ENCODE measurements around the gene PGPEP1. TPM values are rescaled to one million over a fixed set of nuclear protein-coding genes. Genes with fewer than 3 reads are reported as not detected.

Gene PGPEP1
- total RNA-seq, 1 donor = 27.2 TPM

DNA sequence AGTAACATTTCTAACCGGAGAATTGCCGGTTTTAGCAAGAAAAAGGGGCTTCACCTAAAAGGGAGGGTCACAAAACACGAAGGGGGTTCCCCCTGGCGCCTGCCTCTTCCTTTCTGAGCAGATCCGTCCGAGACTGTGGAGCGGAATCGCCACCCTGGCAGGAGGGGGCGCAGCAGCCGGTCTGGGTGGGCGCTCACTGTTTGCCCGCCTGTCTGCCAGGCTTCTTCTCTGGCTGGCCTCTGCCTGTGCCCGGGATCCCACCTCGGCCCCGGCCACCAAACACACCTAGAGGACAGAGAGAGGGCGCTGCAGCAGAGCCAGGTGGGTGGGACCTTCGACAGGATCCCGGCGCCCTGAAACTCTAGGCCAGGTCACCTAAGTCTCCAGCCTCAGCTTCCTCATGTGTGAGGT is 33.1 kb upstream of the PGPEP1 start:
- DNase-seq (ENCODE audit: low read depth) = no peak
- H3K4me3 ChIP-seq (ENCODE audit: low read depth, low read length) = no peak overlapping the region
- TF ChIP-seq, protein P1, sequence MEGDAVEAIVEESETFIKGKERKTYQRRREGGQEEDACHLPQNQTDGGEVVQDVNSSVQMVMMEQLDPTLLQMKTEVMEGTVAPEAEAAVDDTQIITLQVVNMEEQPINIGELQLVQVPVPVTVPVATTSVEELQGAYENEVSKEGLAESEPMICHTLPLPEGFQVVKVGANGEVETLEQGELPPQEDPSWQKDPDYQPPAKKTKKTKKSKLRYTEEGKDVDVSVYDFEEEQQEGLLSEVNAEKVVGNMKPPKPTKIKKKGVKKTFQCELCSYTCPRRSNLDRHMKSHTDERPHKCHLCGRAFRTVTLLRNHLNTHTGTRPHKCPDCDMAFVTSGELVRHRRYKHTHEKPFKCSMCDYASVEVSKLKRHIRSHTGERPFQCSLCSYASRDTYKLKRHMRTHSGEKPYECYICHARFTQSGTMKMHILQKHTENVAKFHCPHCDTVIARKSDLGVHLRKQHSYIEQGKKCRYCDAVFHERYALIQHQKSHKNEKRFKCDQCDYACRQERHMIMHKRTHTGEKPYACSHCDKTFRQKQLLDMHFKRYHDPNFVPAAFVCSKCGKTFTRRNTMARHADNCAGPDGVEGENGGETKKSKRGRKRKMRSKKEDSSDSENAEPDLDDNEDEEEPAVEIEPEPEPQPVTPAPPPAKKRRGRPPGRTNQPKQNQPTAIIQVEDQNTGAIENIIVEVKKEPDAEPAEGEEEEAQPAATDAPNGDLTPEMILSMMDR (IDR thresholded peaks at IDR 0.05; ENCODE audit: insufficient read depth, low read length) = no peak

DNA sequence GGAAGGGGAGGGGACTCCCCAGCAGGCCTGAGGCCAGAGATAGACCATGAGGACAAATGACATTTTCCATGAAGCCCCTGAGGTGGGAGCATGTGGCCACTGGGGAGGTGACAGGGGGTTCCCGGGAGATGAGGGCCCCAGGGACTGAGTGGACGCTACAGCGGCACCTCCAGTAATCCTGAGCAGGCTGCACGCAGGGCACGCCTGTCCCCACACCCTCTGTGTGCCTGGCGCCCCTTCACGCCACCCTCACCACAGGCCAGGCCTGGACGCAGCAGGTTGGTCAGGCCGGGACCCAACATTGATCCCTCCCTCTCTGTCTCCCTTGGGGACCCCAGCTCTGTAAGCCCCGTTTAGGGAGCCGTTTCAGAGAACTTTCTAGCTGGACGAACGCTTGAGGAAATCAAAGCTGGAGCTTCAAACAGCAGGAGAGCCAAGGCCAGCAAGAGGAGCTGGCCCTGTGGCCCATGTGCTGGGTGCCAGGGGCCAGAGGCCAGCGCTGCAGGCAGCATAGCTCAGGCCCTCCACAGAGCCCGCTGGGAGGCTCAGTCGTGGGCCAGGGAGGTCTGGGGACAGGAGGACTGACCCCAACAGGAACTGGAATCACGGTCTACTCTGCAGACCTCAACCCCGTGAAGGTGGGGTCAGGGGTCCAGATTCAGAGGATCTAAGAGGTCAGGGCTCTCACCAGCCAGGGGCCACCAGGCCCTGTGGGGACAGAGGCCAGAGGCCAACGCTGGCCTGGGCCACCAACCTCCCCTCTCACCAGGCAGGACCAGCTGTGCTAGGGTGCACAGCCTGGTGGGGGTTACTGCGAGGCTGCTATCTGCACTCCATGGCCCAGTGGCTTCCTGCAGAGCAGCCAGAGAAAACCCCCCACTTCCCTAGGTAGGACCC is 32.1 kb upstream of the PGPEP1 start:
- H3K4me3 ChIP-seq (ENCODE audit: low read depth, low read length) = no peak overlapping the region
- no peak for DNase-seq (ENCODE audit: low read depth)
- TF ChIP-seq, protein P1 (IDR thresholded peaks at IDR 0.05; ENCODE audit: insufficient read depth, low read length) = no peak

DNA sequence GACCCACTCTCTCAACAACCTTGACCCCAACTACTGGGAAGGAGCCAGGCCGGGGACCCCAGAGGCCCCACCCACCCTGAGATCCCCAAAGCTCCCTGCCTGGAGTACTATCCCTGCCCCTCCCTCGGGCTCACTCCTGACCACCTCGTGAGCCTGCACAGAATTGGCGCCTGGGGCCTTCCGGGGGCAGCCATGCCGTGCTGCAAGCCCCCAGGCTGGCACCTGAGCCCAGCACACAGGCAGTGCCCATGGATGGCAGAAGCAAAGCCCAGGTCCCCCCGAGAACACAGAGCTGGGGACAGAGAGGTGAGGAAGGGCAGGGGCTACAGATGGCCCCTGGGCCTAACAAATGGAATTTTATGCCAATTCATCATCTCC is 31.5 kb upstream of the PGPEP1 start:
- H3K4me3 ChIP-seq (ENCODE audit: low read depth, low read length) = no peak overlapping the region
- TF ChIP-seq, protein P1 (IDR thresholded peaks at IDR 0.05; ENCODE audit: insufficient read depth, low read length) = no peak
- DNase-seq (ENCODE audit: low read depth) = no peak

DNA sequence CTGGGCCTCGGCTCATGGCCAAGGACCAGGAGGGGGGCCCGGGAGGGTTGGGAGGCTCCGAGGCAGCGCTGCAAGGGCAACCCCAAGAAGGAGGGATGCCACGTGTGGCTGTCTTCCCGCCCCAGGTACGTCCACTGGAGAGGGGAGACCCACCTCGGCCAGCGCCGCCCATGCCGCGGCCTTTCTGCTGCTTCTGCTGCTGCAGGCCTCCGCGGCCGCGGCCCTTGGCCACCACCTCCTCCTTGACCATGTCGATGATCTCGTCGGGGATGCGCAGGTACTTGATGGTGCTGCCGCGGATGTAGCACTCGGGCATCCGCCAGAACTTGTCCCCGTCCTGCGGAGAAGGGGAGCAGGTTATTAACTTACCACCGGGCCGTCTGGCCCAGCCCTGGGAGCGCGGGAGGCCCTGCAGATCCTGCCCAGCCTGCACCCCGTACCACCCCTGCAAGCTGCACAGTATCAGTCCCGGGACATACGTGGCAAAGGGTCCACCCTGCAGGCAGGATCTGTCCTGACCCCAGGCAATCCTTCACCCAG is 30.8 kb upstream of the PGPEP1 start:
- H3K4me3 ChIP-seq (ENCODE audit: low read depth, low read length) = no peak overlapping the region
- no peak for DNase-seq (ENCODE audit: low read depth)
- TF ChIP-seq, protein P1 (IDR thresholded peaks at IDR 0.05; ENCODE audit: insufficient read depth, low read length) = no peak

DNA sequence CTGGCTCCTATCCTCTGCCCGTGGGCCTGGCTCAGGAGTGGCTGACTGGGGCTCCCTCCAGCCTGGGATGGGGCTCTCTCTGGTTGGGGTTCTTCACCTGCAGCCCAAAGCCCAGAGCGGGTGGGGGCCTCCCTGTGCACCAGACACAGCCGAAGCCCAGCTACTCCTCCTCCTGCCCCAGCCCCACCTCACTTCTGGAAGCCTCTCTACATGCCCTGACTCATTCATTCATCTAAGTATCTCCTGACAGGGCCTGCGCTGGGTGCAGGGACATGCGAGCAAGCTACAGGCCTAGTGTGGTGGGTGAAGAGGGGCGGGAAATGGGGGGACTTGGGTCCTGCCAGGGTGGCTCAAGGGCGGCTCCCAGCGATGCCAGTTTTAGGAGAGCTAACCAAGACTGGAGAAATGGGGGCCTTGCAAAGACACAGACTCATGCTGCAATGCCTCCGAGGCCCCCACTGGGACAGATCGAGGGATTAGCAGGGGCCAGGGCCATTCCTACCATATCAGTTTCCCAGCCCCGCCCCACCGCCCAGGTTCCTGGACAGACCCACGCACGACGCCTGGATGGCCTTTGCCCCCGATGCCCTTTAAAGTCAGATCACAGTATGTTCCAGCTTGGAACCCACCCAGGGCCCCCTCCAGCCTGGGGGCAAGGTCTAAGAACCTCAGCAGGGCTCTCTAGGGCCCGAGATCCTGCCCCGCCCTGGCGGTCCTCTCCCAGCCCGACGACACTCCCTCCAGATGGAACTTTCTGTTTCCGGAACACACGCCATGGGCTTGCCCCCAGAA is 30.1 kb upstream of the PGPEP1 start:
- TF ChIP-seq, protein P1 (IDR thresholded peaks at IDR 0.05; ENCODE audit: insufficient read depth, low read length) = no peak
- no peak overlapping the region for H3K4me3 ChIP-seq (ENCODE audit: low read depth, low read length)
- no peak for DNase-seq (ENCODE audit: low read depth)

DNA sequence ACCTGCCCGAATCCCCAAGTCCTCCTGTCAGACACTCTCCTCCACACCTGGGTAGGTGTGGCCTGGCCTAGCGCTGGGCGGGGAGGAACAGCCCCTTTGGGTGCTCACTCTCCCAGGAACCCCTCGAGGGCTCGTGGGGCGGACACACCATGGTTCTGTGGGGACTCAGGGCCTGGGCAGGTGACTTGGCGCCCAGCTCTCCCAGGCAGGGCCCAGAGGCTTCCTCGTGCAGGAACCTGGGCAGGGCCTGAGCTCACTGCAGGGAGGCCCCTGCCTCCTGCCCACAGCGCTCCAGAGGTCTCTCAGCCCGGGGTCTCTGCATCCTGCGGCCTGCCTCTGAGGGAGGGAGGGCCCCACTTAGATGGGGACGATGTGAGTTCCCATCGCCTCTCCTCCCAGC is 29.4 kb upstream of the PGPEP1 start:
- H3K4me3 ChIP-seq (ENCODE audit: low read depth, low read length) = no peak overlapping the region
- no peak for DNase-seq (ENCODE audit: low read depth)
- TF ChIP-seq, protein P1 (IDR thresholded peaks at IDR 0.05; ENCODE audit: insufficient read depth, low read length) = no peak
